Subcutaneous abdominal adipose tissue (tissue), 5 donors: ENCODE measurements around the gene IL4R.
"Not testable (repeated sequence)": the region's sequence is repeated elsewhere in the genome, so short reads cannot be mapped to it uniquely, and the experiment has no call there.

Experiments
- H3K27ac ChIP-seq: one replicate; pipeline ENCODE4 v1.7.0; 2013; ENCODE audit warnings: low read depth, mild to moderate bottlenecking, inconsistent platforms, low read length, moderate library complexity
- H3K27me3 ChIP-seq, 5 donors: one replicate each; pipeline ENCODE4 v1.7.0; 2013; ENCODE audit warnings: low read length in 5 of 5, inconsistent platforms in 1 of 5; ENCODE audit not compliant: control insufficient read depth in 5 of 5, insufficient read depth in 4 of 5
- H3K36me3 ChIP-seq, 5 donors: one replicate each; pipeline ENCODE4 v1.7.0; 2013; ENCODE audit warnings: low read length in 5 of 5; ENCODE audit not compliant: control insufficient read depth in 5 of 5, insufficient read depth in 5 of 5
- H3K4me1 ChIP-seq, 5 donors: one replicate each; pipeline ENCODE4 v1.7.0; 2013; ENCODE audit warnings: low read length in 5 of 5, mild to moderate bottlenecking in 3 of 5, moderate library complexity in 1 of 5; ENCODE audit not compliant: control insufficient read depth in 5 of 5, insufficient read depth in 5 of 5
- H3K4me3 ChIP-seq, 5 donors: one replicate each; pipeline ENCODE4 v1.7.0; 2013; ENCODE audit warnings: low read length in 5 of 5, low read depth in 1 of 5
- H3K9ac ChIP-seq, 5 donors: one replicate each; pipeline ENCODE4 v1.7.0; 2013; ENCODE audit warnings: low read length in 5 of 5, mild to moderate bottlenecking in 4 of 5, moderate library complexity in 3 of 5
- H3K9me3 ChIP-seq, 5 donors: one replicate each; pipeline ENCODE4 v1.7.0; 2013; ENCODE audit warnings: low read length in 5 of 5; ENCODE audit not compliant: control insufficient read depth in 5 of 5
- donor health status: healthy.
- donor health status: healthy.
- donor health status: healthy.
- donor health status: healthy.
- donor health status: healthy.

IL4R gene

DNA sequence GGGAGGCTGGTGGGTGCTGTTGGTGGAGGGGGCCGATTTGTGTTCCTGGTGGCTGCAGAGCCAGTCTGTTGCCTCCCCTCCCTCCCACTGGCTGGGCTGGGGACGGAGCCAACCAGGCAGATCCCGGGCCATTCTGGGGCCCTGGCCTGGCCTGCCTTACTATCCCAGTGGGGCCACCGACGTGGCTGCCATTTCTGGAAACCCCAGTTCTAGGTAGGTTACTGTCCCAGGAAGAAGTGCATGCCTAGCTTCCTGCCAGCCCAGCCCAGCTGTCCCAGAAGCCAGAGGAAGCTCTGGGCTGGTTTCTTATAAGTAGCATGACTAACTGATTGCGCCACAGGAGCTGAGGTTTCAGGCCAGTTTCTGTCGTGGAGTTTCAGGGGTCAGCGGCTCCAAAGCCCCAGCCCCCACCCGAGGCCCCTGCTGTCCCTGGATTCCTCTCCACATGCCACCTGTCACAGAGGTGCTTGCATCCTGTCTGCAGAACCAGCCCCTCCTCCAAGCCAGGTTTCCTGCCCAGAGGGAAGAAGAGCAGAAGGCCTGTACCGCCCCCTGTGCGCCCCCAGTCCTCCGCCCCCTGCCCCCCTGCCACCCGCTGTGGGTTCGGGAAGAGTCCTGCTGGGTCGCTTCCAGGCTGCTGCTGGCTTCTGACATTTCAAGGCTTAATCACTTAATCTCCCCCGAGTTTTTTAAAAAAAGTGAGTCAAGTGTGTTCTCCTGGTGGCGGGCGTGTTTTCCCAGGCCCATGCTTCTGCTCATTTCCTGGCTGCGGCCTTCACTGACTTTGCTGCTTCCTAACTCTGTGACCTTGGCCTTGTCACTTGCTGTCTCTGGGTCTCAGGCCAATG, 13.2 kb downstream of the IL4R start:
- H3K4me3 ChIP-seq: peak overlapping the region in 1 of 5 donors; percentile 26
- no peaks in the 10 kb centered on the region for H3K27me3 ChIP-seq
- peak overlapping the region in 4 of 5 donors; percentile 3 to 72 (median 46) for H3K9ac ChIP-seq
- no peaks in the 10 kb centered on the region for H3K9me3 ChIP-seq
- peaks cover 0 to 7% (median 2%) of the 10 kb centered on the region in 5 donors for H3K36me3 ChIP-seq
- peak overlapping the region; percentile 88 for H3K27ac ChIP-seq
- peaks cover 14 to 55% (median 37%) of the 10 kb centered on the region in 5 donors for H3K4me1 ChIP-seq

DNA sequence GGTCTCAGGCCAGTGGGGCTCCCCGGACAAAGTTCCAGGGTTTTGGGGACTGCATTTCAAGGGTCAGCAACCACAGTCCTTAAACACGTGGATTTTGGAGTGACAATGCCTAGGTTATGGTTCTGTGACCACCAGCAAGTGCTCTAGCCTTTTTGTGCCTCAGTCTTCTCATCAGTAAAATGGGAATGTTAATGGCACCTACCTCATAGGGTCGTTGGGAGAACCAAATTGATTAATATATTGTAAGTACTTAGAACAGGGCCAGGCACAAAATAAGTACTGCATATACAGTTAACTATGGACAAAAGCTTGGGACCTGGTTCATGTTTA, 13.8 kb downstream of the IL4R start:
- Histone ChIP-seq H3K9me3 (no peaks in the 10 kb centered on the region), H3K4me3 (peak overlapping the region in 1 of 5 donors; percentile 26), H3K27me3 (no peaks in the 10 kb centered on the region), H3K36me3 (peaks cover 0 to 7% (median 2%) of the 10 kb centered on the region in 5 donors), H3K9ac (peak overlapping the region in 3 of 5 donors; percentile 31 to 72 (median 62)), H3K4me1 (peaks cover 14 to 55% (median 37%) of the 10 kb centered on the region in 5 donors), H3K27ac (peak overlapping the region; percentile 88)

DNA sequence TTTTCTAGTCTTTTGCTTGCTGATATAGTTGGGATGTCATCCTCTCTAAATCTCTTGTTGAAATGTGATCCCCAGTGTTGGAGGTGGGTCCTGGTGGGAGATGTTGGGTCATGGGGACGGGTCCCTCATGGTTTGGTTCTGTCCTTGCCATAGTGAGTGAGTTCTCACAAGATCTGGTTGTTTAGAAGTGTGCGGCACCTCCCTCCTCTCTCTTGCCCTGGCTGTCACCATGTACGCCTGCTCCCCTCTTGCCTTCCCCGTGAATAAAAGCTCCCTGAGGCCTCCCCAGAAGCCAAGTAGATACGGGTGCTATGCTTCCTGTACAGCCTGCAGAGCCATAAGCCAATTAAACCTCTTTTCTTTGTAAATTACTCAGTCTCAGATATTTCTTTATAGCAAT, 15.2 kb downstream of the IL4R start:
- H3K9me3 ChIP-seq: no peaks in the 10 kb centered on the region
- no peaks in the 10 kb centered on the region for H3K27me3 ChIP-seq
- H3K36me3 ChIP-seq: peaks cover 0 to 14% (median 8%) of the 10 kb centered on the region in 5 donors
- peaks cover 14 to 55% (median 37%) of the 10 kb centered on the region in 5 donors for H3K4me1 ChIP-seq
- no peak overlapping the region for H3K4me3 ChIP-seq
- no peak overlapping the region for H3K9ac ChIP-seq
- no peak overlapping the region for H3K27ac ChIP-seq

DNA sequence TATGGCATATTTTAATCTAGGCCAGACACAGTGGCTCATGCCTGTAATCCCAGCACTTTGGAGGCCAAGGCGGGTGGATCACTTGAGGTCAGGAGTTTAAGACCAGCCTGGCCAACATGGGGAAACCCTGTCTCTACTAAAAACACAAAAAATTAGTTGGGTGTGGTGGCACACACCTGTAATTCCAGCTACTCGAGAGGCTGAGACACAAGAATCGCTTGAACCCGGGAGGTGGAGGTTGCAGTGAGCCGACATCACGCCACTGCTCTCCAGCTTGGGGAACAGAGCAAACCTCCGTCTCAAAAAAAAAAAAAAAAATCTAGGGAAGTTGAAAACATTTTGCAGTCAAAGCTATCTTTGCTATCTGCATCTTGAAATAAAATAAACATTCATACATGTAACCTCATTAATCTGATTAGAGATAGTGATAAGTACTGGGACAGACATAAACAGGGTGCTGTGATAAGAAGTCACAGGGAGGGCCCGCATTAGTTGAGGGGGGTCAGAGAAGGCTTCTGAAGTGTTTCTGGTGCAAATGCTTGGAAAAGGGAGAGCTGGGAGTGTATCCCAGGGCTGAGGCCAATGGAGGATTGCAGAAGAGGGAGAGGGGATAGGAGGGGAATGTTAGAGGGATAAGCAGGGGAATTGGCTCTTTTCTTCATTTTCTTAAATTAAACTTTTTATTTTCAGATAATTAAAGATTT, 15.8 kb downstream of the IL4R start:
- H3K27me3 ChIP-seq, H3K4me3 ChIP-seq, H3K9ac ChIP-seq, H3K9me3 ChIP-seq, H3K27ac ChIP-seq: not testable (repeated sequence)
- H3K4me1 ChIP-seq: peaks cover 14 to 55% (median 37%) of the 10 kb centered on the region in 5 donors
- H3K36me3 ChIP-seq: peaks cover 0 to 20% (median 13%) of the 10 kb centered on the region in 5 donors

DNA sequence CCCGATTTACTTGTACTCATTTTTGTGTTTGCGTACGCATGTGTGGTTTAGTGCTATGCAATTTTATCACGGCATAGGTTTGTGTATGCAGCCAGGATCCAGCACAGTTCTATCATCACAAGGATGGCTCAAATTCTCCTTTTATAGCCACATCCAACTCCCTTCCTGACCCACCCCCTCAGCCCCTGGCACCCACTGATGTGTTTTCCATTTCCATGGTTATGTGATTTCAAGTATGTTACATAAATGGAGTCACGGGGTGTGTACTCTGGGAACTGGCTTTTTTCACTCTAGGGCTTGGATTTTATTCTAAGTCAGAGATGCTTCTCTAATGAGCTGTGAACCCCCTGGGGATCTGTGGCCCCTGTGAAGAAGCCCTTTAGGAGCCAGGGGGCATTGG, 16.8 kb downstream of the IL4R start:
- Histone ChIP-seq H3K9me3 (no peaks in the 10 kb centered on the region), H3K9ac (peak overlapping the region in 3 of 5 donors; percentile 4 to 21 (median 11)), H3K27me3 (no peaks in the 10 kb centered on the region), H3K27ac (peak overlapping the region; percentile 76), H3K4me1 (peaks cover 14 to 50% (median 37%) of the 10 kb centered on the region in 5 donors), H3K4me3 (no peak overlapping the region), H3K36me3 (peaks cover 0 to 26% (median 17%) of the 10 kb centered on the region in 5 donors)

DNA sequence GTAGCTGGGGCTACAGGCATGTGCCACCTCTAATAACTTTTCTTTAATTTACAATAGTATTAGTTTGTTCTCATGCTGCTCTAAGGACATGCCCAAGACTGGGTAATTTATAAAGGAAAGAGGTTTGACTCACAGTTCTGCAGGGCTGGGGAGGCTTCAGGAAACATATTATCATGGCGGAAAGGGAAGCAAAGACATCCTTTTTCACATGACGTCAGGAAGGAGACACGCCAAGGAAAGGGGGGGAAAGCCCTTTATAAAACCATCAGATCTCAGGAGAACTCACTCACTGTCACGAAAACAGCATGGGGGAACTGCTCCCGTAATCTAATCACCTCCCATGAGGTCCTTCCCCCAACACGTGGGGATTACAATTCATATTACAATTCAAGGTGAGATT, 18.3 kb downstream of the IL4R start:
- Histone ChIP-seq H3K27ac (peak overlapping the region; percentile 41), H3K9me3 (no peaks in the 10 kb centered on the region), H3K4me3 (no peak overlapping the region), H3K4me1 (peaks cover 6 to 36% (median 23%) of the 10 kb centered on the region in 5 donors), H3K9ac (no peak overlapping the region), H3K36me3 (peaks cover 0 to 26% (median 17%) of the 10 kb centered on the region in 5 donors), H3K27me3 (no peaks in the 10 kb centered on the region)

DNA sequence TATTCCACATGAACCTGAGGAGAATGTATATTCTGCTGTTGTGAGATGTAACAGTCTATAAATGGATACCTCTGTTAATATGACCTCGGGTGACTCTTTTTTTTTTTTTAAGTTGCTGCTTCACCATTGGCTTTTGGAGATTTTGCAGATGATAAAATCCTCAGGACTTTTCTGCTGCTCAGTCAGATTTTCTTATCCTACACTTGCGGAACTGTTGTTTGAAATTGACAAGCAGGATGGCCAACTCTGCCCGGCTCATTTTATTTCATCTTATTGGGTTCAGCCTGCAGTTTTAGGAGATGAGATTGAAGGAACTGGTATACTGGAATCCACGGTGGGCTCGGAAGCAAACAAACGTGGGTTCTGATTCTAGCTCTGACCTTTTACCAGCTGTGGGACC, 19.3 kb downstream of the IL4R start:
- H3K4me1 ChIP-seq: peaks cover 6 to 27% (median 14%) of the 10 kb centered on the region in 5 donors
- H3K36me3 ChIP-seq: peaks cover 0 to 26% (median 17%) of the 10 kb centered on the region in 5 donors
- no peaks in the 10 kb centered on the region for H3K9me3 ChIP-seq
- peak overlapping the region; percentile 41 for H3K27ac ChIP-seq
- no peak overlapping the region for H3K9ac ChIP-seq
- H3K4me3 ChIP-seq: no peak overlapping the region
- H3K27me3 ChIP-seq: no peaks in the 10 kb centered on the region

DNA sequence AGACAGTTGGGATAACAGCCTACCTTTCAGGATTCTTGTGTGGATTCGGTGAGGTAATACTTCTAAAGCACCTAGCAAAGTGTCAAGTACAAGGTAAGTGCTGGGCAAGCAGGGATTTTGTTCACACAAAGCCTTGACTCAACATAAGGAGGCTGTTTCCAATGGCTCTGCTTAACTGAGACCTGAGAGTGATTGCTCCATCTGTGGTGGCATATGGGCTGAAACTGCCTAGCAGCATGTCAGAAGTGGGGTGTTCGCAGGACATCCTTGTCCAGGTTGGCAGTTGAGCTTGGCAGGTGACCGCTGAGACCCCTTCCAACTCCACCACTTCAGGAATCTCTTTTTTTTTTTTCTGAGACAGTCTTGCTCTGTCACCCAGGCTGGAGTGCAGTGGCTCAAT, 19.8 kb downstream of the IL4R start:
- no peak overlapping the region for H3K9ac ChIP-seq

DNA sequence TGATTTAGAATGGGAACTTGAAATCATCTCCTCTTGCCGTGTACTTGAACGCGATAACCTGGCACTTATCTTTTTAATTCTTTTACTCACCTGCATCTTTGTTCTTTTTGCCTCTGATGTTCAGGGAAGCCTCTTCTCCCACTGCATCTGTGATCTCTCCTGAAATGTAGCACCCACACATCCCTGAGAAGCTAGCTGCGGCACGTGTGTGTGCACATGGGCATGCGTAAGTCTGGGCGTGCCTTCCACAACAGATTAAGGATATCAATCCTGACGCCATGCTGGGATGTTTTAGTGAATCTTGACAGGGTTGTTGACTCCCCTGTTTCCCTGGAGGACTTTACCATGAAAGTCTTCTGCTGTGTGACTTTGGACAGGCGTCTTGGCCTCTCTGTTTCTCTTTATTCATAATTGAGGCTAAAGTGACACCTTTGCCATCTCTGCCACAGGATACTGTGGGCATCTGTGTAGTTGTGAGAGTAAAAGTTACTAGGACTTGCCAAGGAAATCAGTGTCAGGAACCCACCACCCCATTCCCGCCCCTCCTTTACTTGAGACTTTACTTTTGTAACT, 20.5 kb downstream of the IL4R start:
- Histone ChIP-seq H3K27ac (no peak overlapping the region), H3K9me3 (no peaks in the 10 kb centered on the region), H3K36me3 (peaks cover 0 to 32% (median 21%) of the 10 kb centered on the region in 5 donors), H3K4me1 (peaks cover 6 to 23% (median 14%) of the 10 kb centered on the region in 5 donors), H3K4me3 (no peak overlapping the region), H3K9ac (no peak overlapping the region), H3K27me3 (no peaks in the 10 kb centered on the region)

More for the DNA sequence above, 19.8 kb downstream of the IL4R start:
- no peak overlapping the region for H3K4me3 ChIP-seq
- no peaks in the 10 kb centered on the region for H3K9me3 ChIP-seq
- H3K27me3 ChIP-seq: no peaks in the 10 kb centered on the region
- peaks cover 6 to 25% (median 14%) of the 10 kb centered on the region in 5 donors for H3K4me1 ChIP-seq
- H3K27ac ChIP-seq: no peak overlapping the region
- peaks cover 0 to 28% (median 17%) of the 10 kb centered on the region in 5 donors for H3K36me3 ChIP-seq
